AG04450 (cell line): ENCODE results near the gene YPEL2. TPM values are rescaled to one million over a fixed set of nuclear protein-coding genes. Genes with fewer than 3 reads are reported as not detected.

Experiments used
- CTCF ChIA-PET: fragments of 300-600, 350-600 bp; formaldehyde crosslinking; extraction: SDS; loops from one replicate; lab custom pipeline; 2022; ENCODE audit warnings: antibody characterized with exemption, inconsistent platforms; lab: Charles Lee
- POLR2A ChIA-PET: fragments of 350-600 bp; formaldehyde crosslinking; extraction: SDS; loops from one replicate; lab custom pipeline; 2021; ENCODE audit warnings: antibody characterized with exemption, inconsistent platforms; lab: Yijun Ruan, JAX
- DNase-seq: peaks from one replicate; pipeline ENCODE4 v3.0.0-alpha.2; 2011; ENCODE audit warnings: low read depth, low spot score
- H3K27ac ChIP-seq: one replicate; pipeline ENCODE4 v1.5.1; 2012; ENCODE audit warnings: low read depth, low read length, control low read depth
- H3K27me3 ChIP-seq: one replicate; pipeline ENCODE4 v1.6.0; 2012; ENCODE audit warnings: low read length; ENCODE audit not compliant: control insufficient read depth, insufficient read depth
- H3K4me3 ChIP-seq: 2 replicates; pipeline ENCODE4 v1.5.1; 2011; ENCODE audit warnings: mild to moderate bottlenecking, low read depth, low read length, control low read depth
- H3K9me3 ChIP-seq: 2 replicates; pipeline ENCODE4 v1.5.1; 2012; ENCODE audit warnings: low read length; ENCODE audit not compliant: control insufficient read depth, insufficient read depth
- polyA plus RNA-seq: library from polyadenylated mRNA; depleted of rRNA; stranded (reverse); fragments of >200 nt; gene quantifications from 2 replicates; pipeline ENCODE4 v1.2.3, GENCODE V29; 2011
- TF ChIP-seq, protein P1 (sequence below): IDR thresholded peaks from 2 replicates; pipeline ENCODE4 v1.5.1; 2011; ENCODE audit warnings: low read depth, low read length, control low read depth, inconsistent platforms

The YPEL2 gene
- polyA plus RNA-seq, 1 experiment, result 7.7 TPM

DNA sequence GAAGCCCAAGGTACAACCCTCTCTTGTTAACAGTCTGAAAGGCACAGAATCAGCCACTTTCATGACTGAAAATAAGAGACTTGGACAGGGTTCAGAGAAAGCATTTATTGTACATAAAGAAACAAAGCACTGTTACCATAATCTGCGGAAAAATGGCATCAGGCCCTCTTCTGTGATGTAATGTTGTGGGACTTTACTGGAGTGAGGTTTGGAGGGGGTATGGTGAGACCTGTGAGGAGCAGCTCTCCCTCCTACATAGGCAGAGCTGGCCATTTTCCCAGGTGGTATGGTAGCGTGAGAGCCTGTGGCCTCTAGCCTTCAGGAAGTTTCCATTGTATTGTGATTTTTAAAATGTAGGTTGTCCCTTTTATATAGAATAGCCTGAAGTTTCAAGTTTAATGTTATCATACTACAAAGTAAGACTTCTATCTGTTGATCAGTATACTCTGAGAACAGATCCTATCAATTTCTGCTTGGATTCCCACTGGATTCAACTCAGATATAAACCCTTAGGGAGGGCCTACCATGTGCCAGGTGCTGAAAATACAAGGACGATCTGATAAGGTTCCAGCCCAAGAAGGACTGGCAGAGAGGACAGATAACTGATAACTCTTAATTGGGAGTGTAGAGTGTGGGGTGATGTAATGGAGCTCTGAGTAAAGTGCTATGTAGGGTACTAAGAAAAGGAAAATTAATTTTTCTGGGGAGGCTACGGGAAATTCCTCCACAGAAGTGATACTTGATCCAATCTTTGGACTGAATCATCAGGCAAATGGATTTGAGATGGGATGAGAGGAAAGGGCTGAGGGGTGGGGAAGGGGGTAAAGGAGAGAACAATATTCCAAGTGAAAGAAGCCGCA lies 4.1 kb upstream of the YPEL2 start:
- Histone ChIP-seq H3K27ac (no peak overlapping the region), H3K27me3 (peaks cover 2% of the 10 kb centered on the region), H3K4me3 (no peak overlapping the region), H3K9me3 (no peaks in the 10 kb centered on the region; the same call in 1 of the 2 replicates)
- TF ChIP-seq, protein P1, sequence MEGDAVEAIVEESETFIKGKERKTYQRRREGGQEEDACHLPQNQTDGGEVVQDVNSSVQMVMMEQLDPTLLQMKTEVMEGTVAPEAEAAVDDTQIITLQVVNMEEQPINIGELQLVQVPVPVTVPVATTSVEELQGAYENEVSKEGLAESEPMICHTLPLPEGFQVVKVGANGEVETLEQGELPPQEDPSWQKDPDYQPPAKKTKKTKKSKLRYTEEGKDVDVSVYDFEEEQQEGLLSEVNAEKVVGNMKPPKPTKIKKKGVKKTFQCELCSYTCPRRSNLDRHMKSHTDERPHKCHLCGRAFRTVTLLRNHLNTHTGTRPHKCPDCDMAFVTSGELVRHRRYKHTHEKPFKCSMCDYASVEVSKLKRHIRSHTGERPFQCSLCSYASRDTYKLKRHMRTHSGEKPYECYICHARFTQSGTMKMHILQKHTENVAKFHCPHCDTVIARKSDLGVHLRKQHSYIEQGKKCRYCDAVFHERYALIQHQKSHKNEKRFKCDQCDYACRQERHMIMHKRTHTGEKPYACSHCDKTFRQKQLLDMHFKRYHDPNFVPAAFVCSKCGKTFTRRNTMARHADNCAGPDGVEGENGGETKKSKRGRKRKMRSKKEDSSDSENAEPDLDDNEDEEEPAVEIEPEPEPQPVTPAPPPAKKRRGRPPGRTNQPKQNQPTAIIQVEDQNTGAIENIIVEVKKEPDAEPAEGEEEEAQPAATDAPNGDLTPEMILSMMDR, result no peak
- CTCF ChIA-PET, result interaction anchor here (0.7 to 3.6 kb wide), 3 partner anchors 17 to 113 kb away, joined by 3 to 117 read pairs (median 4); no protein-coding TSS in a partner anchor
- POLR2A ChIA-PET, result no interaction called here
- DNase-seq, result no peak

DNA sequence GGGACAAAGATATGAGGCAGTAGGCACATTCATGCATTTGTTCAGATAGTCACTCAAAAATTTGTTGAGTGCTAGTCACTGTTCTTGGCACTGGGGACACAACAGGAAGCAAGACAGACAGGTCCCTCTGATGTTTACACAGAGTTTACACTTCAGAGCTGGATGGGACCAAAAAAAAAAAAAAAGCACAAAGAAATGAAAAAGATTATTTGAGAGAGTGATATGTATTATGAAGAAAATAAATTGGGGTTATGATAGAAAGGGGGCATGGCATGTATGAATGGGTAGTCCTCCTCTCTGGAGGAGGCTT lies 3.5 kb upstream of the YPEL2 start:
- POLR2A ChIA-PET, result no interaction called here
- peaks cover 3% of the 10 kb centered on the region for H3K27me3 ChIP-seq
- no peak overlapping the region for H3K27ac ChIP-seq
- CTCF ChIA-PET, result interaction anchor here (0.6 to 3.6 kb wide), 3 partner anchors 9 to 112 kb away, joined by 3 to 117 read pairs (median 4); no protein-coding TSS in a partner anchor
- TF ChIP-seq, protein P1, result no peak
- no peaks in the 10 kb centered on the region; the same call in 1 of the 2 replicates for H3K9me3 ChIP-seq
- H3K4me3 ChIP-seq, result no peak overlapping the region
- no peak for DNase-seq

DNA sequence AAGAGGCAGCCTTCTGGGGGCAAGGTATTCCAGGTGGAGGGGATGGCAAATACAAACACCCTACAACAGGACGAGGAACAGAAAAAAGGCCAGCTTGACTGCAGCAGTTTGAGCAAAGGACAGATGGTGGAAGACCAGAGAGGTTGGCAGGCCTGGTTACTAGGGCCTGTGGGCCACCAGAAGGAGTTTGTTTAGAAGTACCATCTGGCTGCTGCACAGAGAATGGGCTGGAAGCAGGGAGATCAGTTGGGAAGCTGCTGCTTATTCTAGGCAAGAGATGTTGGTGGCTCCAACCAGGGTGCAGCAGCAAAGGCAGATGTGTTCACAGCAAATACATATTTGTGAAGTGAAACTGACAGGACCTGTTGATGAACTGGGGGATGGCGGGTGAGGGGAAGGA lies 2.9 kb upstream of the YPEL2 start:
- DNase-seq, result no peak
- Histone ChIP-seq H3K27me3 (peaks cover 9% of the 10 kb centered on the region), H3K27ac (no peak overlapping the region), H3K4me3 (no peak overlapping the region), H3K9me3 (no peaks in the 10 kb centered on the region; the same call in 1 of the 2 replicates)
- TF ChIP-seq, protein P1, result no peak
- CTCF ChIA-PET, result interaction anchor here (0.6 to 3.6 kb wide), 5 partner anchors 10 to 231 kb away, joined by 3 to 117 read pairs (median 4); no protein-coding TSS in a partner anchor
- POLR2A ChIA-PET, result no interaction called here

DNA sequence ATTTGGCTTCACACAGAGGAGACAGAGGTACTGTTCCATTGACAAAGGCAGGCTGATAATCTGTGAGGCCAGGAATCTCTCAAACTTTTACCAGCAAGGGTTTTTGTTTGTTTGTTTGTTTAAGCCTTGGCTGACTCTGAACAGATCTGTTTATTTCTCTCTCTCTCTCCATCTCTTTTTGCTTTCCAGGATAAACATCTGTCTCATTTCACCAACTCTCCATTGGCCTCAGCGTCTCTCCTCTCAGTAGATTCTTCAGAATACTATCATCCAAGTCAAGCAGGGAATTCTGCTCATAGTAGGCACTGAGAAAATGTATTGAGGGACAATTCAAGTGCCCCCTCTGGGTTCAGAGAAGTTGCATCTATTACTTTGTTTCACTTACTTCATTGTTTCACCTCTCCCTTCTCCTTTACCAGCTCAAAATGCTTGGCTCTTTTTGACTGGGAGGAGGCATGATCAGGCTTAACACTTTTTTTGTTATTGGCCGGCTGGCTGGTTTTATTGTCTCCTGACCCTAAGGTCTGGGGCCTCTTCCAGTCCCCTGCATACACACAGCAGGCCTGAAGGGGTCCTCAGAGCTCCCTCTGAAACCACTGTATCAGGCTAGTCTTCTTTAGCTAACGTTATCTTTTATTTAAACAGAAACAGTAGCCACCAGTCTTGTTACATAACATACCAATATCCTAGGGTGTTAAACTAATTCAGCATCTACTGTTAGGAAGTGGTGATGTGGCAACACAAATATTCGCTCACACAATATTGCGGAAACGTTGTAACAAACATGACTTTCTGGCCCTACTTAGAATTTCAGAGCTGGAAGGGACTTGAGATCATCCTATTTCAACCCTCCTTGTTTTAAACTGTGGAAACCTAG lies 2.0 kb upstream of the YPEL2 start:
- DNase-seq, result peak; percentile 49
- Histone ChIP-seq H3K9me3 (no peaks in the 10 kb centered on the region; the same call in 1 of the 2 replicates), H3K4me3 (no peak overlapping the region), H3K27ac (no peak overlapping the region), H3K27me3 (peaks cover 14% of the 10 kb centered on the region)
- POLR2A ChIA-PET, result interaction anchor here (0.5 to 1.2 kb wide), 2 partner anchors 98 to 518 kb away, joined by 4 read pairs; no protein-coding TSS in a partner anchor
- CTCF ChIA-PET, result interaction anchor here (0.6 to 3.6 kb wide), 41 partner anchors 9 to 698 kb away, joined by 3 to 117 read pairs (median 5); no protein-coding TSS in a partner anchor
- TF ChIP-seq, protein P1, result peak; percentile 96
